Kasumi-1 (cell line): ENCODE measurements around the gene SNORC.
"Not testable (repeated sequence)": the region's sequence is repeated elsewhere in the genome, so short reads cannot be mapped to it uniquely, and the experiment has no call there.

Source experiments
- DNase-seq, 2 experiments: peaks; one replicate each; lab custom pipeline; 2025; lab: John Stamatoyannopoulos, UW

SNORC gene

DNA sequence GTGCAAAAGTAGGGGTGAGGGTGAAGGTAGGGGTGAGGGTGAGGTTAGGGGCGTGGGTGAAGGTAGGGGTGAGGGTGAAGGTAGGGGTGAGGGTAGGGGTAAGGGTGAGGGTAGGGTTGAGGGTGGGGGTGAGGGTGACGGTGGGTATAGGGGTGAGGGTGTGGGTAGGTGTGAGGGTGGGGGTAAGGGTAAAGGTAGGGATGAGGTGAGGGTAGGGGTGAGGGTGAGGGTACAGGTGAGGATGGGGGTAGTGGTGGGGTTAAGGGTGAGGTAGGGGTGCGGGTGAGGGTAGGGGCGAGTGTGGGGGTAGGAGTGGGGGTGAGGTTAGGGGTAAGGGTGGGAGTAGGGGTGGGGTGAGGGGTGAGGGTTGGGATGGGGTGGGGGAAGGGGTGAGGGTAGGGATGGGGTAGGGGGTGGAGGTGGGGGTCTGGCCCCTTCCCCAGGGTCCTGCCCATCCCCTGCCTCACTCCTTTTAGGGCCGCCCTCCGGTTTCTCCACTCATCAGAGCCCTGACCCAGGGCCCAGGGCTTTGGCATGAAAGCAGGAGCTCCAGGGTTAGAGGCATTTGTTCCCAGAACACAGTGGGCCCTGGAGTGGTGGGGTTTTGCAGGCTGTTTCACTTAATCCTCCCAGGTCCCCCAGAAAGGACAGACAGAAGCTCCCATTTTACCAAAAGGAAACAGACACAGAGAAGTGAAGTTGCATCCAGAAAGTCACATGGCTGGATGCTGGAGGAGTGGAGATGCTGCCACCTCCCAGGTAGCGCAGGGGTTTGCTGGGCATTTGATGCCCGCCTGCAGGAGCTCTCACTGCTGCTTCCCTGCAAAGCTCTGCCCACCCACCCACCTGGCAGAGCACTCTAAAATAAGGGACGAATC is 26.9 kb downstream of the SNORC start:
- DNase-seq, result no peak

DNA sequence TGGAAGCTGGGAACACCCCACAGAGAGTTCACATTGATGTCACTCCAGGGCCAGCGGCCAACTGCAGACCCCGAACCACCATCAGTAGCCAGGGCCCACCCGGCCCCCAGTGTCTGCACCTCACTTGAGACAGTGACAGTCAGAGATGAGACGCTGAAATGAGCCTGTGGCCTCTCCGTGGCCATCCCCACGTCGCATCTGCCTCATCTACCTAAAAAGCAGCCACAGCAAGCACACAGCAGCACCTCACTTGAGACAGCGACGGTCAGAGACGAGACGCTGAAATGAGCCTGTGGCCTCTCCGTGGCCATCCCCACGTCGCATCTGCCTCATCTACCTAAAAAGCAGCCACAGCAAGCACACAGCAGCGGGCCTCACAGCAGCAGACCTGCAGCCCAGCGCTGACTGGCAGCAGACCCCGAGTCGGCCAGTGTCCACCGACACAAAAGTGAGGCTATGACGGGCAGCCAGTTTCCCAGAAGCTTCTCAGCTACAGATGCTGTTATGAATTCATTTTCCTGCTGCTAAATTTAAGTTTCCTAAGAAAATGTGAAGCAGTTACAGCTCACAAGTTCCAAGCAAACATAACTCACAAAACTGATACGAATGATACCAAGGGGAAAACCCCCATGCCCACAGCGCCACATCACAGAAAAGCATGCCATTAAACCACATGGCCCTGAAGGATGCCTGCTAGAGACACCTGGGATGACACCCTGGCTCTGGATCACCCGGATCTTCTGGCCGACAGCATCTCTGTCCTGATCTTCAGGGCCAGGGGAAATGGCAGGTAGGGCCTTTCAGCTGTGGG is 27.7 kb downstream of the SNORC start:
- no peak for DNase-seq

DNA sequence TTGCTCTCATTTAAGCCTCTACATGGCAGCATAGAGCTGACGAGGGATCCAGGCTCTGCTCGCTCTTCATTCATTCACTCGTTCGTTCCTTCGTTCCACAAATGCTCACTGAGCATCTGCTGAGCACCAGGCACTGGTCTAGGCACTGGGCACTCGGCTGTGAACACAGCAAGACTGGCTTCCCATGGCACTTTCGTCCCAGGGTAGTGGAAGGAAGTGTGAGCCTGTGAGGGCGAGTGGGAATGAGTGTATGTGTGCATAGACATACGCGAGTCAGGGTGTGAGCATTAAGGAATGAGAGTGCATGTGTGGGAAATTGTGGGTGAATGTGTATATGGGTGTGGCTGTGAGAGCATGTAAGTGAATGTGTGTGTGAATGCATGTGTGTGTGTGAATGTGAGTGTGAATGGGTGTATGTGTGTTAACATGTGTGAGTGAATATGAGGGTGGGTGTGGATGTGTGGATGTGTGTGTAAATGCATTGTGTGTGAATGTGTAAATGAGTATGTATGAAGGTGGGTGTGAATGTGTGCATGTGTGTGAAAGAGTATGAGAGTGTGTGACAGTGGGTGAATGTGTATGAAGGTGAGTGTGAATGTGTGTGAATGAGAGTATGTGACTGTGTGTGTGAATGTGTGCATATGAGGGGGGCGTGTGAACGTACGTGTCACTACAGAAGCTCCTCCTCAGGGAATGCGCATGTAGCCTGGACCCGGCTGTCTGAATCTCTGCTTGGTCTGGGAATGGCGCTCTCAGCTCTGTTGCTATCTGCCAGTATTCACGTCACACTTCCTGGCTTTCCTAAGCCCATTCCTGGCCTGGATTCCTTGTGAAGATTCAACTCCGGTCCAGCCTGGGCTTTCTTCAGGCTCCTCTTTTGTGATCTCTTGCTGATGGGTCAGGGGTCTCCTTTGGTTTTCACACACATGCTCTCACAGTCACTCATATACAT is 28.8 kb downstream of the SNORC start:
- DNase-seq, result no peak

DNA sequence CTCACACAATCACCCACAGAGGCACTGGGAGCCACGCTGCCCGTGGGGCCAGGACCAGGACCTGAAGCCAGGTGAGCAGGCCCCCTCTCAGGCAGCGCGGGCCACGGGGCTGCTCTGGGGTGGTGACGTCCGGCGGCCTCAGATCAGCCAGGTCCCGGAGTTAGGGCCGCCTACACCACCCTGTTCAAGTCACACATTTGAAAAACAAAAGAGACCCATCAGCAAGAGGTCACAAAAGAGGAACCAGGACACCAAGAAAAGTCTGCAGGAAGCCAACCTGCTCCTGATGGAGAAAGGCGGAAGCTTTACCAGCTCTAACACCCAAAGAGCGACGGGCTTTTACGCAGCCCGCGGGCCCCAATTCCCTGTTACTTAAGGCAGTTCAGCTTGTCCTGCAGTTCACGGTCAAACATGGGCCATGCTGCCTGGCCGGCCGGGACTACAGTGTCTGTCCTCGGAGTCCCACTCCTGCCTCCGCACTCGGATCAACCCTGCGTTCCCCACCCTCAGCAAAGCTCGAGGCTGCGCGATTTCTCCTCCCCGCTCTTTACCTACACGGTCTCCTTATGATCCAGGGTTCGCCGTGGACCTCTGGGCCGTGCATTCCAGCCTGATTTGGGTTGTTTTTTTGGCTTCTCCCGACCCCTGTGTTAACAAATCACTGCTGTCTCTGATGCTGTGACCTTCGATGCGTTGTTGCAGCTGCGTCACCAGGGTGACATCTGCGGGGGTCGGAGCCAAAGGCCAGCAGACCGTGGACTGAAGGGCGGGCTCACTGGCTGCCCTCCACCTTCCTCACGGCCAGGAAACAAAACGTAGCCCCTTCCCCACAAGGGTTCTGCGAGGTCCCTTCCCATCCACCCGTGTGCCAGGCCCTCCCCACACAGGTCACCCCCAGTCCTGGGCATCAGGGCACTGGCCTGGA is 31.0 kb downstream of the SNORC start:
- peak; percentile 47 to 52 for DNase-seq

DNA sequence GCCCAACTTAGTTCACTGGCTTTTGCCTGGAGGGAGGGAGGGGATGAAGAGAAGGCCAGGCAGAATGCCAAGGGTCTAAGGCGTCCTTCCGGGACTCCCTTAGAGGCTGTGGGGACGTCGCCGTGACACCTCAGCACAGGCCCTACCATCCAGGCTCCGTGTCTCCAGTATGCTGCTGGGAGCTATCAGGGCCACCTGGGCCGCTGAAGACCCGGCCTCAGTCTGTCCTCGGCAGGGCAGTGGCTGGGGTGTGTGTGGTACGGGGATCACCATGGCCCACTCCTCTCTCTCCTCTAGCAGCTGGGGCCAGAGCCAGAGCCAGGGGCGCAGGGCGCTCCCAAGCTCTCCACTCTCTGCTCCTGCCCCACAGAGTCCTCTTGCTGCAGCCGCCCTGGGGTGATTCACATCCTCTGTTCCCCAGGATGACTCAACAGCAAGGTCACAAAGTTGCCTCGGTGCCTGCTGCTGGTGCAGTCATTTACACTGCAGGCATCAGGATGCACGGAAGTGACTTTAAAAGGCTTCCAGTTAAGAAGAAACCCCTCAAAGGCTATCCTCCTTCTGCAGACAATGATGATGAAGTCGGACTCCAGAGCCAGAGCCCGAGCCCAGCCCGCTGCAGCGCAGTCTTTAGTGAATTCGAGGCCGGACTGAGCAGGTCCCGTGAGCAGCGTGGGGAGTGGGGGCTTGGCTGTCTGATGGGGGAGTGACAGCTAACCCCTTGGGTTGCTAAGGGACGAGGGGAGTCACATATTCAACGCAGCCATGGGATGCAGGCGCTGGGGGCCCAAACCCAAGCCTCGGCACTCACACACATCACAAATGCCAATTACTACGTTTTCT is 31.9 kb downstream of the SNORC start:
- peak; percentile 54 to 57 for DNase-seq

DNA sequence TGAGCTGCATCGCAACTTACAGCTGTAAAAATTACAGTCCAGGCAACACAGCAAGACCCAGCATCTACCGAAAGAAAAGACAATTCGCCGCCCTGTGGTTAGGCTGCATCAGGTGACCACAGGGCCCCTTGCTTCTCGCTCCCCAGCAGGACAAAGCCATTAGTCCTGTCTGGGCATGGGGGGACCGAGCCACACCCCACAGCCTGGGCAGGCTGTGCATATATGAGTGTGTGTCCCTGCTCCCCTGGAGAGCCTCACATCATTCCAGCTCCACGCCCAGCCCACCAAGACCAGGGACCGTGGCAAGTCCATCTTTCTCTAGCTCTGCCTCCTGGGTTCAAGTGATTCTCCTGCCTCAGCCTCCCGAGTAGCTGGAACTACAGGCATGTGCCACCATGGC is 33.9 kb downstream of the SNORC start:
- DNase-seq, result no peak

DNA sequence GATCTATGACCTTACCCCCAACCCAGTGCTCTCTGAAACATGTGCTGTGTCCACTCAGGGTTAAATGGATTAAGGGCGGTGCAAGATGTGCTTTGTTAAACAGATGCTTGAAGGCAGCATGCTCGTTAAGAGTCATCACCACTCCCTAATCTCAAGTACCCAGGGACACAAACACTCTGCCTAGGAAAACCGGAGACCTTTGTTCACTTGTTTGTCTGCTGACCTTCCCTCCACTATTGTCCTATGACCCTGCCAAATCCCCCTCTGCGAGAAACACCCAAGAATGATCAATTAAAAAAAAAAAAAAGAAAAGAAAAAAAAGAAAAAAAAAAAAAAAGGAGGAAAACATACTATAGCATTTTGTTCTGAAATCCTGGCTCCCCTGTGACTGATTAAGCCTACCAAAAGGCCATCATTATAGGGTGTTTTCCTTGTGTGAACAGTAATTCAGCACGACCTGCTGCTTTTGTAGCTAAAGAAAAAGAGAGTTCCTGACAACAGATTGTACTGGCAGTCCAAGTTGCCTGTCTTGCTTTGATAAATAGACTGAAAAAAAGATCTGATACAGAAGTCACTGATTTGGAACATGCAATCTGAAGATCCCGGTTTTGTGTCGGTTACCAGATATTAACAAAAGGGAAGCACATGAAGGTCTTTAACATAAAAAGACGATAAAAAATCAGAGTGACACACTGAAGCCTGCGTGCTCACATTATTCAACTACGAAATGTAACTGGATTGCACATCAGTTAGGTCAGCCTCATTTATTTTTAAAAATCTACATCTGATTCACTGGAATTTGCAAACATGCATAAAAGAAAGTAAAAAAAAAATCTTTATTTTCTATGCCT is 37.0 kb downstream of the SNORC start:
- DNase-seq, result not testable (repeated sequence)

DNA sequence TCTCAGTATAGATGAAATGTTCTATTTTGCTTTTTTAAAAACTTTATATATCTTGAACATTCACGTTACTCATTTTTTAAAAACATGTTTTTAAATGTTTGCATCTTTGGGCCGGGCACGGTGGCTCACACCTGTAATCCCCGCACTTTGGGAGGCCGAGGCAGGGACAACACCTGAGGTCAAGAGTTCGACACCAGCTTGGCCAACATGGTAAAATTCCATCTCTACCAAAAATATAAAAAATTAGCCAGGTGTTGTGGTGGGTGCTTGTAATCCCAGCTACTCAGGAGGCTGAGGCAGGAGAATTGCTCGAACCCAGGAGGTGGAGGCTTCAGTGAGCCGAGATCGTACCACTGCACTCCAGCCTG is 37.6 kb downstream of the SNORC start:
- DNase-seq, result not testable (repeated sequence)

DNA sequence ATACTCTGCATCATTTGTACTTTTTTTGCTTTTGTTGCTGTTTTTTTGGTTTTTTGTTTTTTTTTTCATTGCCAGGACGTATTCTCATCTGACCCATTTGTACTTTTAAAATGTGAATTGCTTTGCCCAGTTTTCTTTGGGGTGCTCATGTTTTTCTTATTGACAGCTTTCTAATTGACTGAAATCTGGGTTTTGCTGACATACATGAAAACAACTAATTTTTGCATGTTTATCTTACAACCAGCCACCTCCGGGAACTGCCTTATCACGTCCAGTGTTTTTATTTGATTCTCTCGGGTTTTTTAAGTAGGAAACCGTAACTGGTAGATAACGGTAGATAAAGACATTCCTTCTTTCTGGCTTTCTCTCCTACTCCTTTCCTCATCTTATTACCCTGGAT is 38.6 kb downstream of the SNORC start:
- DNase-seq, result no peak

DNA sequence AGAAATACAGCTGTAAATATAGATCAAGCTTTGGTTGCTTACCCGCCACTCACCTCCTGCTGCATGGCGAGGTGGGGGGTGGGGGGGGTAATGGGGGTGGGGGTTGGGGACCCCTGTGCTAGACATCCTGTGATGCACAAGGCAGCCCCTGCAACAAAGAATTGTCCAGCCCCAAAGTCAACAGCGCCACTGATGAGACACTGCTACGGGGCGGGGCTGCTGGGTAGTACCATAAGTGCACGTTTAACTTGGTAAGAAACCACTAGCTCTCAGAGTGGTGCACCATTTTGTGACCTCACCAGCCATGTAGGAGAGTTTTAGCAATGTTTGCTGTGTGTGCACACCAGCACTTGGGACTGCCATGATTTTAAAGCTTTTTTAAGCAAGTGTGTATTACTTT is 40.3 kb downstream of the SNORC start:
- no peak for DNase-seq

DNA sequence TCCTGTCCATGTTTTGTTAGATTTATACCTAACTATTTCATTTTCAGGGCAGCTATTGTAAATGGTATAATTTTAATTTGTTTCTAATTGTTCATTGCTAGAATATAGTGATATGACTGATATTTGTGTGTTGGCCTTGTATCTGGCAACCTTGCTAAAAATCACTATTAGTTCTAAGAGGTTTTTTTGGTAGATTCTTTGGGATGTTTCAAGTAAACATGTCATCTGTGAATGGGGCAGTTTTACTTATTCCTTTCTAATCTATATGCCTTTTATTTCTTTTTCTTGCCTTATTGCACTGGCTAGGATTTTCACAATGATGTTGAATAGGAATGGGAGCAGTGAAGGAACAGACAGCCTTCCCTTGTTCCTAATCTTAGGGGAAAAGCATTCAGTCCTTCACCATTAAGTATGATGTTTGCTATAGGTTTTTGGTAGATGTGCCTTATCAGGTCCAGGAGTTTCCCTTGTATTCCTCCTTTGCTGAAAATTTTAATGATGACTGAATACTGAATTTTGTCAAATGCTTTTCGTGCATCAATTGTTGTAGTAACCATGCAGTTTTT is 41.7 kb downstream of the SNORC start:
- DNase-seq, result no peak

DNA sequence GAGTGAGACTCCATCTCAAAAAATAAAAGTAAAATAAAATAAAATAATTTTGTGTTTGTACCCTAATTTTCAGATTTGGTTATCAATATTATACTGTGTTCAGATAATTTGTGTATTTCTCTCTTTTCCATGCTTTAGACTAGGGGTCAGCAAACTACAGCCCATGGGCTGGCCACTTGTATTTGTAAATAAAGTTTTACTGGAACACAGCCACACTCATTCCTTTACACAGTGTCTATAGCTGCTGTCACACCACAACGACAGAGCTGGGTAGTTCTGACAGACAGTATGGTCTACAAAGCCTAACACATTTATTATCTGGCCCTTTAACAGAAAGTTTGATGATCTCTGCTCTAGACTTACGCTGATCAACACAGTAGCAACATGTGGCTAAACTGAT is 43.8 kb downstream of the SNORC start:
- DNase-seq, result no peak

DNA sequence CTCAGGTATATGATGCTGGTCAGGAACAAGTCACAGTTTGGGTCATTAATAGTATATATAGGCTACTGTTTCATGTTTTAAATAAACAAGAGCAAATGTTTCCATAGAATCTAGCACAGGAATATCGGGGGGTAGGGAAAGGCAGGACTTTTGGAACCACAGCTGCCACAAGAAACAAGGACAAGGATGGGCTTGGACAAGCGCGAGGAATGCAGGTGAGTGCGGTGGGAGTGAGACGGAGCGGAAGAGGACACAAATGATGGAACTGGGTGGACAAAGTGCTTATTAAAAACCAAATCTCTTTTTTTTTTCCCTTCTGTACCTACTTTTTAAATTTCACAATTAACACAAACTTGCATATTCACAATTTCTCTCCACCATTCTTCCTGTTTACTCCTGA is 49.1 kb downstream of the SNORC start:
- no peak for DNase-seq

DNA sequence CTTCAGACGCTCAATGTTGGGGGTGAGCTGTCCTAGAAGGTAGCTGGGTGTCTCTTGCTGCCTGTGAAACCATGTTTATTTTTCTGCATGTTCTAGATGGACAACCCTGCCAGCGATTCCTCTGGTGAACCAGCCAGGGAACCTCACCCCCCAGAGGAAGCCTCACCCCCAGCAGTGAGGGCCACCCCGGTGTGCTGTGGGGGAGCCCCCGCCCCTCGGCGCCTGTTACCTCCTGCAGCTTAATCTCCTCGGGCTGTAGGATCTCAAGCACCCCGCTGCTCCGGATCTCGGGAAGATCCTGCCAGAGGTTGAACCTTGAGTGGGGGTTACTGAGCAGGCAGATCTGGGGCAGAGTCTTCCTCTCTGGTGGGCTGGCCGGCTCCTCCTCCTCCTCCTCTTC is 50.0 kb downstream of the SNORC start:
- DNase-seq, result no peak

DNA sequence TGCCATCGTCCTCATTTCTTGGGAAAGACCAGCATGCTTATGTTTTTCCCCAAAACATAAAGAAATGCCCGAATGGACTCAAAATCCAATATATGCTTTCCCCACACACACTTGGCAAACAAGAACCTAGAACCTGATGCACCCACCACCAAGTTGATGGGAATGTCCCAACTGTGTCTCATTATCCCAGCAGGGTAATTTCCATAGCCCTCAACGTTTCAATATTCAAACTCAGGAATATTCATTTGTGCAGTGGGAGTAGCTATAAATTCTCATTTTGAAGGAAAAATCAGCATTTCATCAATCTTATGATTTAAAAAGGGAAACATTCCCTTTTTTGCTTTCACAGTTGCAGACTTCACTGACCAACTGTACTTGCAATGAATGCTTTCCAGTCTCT is 50.7 kb downstream of the SNORC start:
- DNase-seq, result no peak

DNA sequence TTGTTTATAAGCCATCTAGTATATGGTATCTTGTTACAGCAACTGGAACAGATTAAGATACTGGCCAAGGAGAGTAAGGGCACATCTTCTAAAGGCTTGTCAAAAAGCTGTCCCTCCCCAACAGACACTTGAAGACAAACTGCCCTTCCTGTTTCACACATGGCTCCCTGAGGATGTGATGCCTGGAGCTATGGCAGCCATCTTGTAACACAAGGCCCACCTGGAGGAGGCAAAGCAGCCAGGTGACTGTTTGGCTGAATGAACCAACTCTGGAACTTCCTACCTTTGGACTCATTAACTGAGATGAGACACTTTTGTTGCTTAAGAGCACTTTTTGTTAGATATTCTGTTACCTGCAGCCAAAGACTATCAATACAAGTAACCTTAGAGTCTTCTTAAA is 54.4 kb downstream of the SNORC start:
- DNase-seq, result no peak

DNA sequence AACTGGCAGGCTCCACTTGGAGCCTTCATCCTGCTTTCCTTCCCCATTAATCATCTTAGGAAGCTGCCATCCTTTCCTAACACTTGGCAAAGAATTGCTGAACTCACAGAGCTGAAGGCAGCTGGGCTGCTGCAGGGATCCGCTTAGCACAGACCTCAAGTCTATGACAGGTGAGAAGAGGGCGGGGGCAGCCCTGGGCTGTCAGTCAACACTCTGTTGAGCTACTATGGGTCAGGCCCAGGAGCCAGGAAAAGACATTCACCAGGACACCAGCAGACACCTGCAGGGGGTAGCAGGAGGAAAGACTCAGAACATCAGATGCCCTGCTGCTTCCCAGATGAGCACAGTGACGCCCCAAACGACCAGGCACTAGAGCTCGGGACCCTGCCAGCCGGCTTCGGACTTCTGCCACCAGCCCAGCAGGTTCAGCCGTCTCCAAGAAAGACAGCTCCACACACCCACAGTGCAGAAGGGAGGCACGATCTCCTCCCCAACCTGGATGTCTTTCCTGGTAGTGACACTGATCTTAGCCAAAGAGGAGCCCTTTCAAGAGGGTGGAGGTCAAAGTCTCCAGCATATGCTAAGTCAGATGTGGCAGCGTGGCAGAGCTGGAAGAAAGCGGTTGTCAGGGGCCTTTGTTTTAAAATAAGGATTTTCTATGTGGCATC is 55.2 kb downstream of the SNORC start:
- DNase-seq, result no peak

DNA sequence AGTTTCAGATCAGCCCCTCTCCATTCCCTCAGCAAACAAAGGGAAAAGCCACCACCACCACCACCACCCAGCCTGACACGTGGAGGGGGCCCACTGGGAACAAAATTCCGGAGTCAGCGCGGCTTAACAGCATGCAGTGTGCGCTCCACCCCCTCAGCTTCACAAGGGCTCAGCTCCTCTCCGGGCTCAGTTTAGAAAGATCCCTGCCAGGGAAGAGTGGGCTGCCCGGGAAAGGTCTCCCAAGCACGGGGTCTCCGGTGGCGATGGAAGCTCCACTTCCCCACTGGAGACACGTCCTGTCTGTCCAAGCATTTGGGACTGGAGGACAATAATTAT is 55.7 kb downstream of the SNORC start:
- DNase-seq, result no peak
